GM20000 (cell line): ENCODE results near the gene PCGF3.
"Not testable (repeated sequence)": the region's sequence is repeated elsewhere in the genome, so short reads cannot be mapped to it uniquely, and the experiment has no call there.

ENCODE experiments used
- DNase-seq: peaks from one replicate; pipeline ENCODE4 v3.0.0; 2012; ENCODE audit warnings: low spot score
- TF ChIP-seq, protein P1 (sequence below): IDR thresholded peaks from 2 replicates; pipeline ENCODE4 v1.5.1; 2012; ENCODE audit warnings: mild to moderate bottlenecking, control low read depth; ENCODE audit errors: extremely low read depth, missing control alignments

Gene PCGF3

DNA sequence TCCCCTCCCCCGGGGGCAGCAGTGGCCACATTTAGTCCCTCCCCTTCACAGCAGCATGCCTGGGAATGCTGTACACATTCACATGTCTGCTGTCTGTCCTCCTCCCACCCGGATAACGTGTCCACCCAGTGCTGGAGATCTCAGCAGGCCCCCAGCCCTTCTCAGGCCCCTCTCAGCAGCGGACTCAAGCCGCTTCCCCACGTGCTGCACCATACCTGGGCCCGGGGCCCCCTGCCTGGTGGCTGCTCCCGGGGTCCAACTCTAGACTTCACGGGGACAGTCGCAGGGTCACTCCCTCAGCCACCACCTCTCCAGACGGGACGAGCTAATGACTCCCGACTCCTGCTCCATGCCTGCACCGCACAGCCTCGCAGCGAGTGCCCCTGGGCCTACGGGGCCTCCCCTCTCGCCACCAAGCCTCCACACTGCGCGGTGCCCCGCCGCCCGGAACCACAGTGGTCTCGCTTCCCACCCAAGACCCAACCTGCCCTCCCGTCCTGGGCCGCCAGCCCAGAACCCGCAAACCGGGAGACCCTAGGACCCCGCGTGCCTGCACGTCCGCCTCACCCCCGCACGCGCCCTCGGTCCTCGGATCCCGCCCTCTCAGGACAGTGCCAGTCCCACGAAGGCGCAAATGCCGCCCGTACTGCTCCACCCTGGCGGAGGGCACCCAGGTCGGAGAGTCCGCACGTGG lies 1.3 kb upstream of the PCGF3 start:
- TF ChIP-seq, protein P1, sequence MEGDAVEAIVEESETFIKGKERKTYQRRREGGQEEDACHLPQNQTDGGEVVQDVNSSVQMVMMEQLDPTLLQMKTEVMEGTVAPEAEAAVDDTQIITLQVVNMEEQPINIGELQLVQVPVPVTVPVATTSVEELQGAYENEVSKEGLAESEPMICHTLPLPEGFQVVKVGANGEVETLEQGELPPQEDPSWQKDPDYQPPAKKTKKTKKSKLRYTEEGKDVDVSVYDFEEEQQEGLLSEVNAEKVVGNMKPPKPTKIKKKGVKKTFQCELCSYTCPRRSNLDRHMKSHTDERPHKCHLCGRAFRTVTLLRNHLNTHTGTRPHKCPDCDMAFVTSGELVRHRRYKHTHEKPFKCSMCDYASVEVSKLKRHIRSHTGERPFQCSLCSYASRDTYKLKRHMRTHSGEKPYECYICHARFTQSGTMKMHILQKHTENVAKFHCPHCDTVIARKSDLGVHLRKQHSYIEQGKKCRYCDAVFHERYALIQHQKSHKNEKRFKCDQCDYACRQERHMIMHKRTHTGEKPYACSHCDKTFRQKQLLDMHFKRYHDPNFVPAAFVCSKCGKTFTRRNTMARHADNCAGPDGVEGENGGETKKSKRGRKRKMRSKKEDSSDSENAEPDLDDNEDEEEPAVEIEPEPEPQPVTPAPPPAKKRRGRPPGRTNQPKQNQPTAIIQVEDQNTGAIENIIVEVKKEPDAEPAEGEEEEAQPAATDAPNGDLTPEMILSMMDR = no peak
- no peak for DNase-seq

DNA sequence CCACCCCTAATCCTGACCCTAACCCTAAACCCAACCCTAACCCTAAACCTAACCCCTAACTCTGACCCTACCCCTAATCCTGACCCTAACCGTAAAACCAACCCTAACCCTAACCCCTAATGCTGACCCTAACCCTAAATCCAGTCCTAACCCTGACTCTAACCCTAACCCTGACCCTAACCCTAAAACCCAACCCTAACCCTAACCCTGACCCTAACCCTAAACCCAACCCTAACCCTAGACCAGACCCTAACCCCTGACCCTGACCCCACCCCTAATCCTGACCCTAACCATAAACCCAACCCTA lies 708 bp upstream of the PCGF3 start:
- no peak for DNase-seq
- TF ChIP-seq, protein P1 = no peak

DNA sequence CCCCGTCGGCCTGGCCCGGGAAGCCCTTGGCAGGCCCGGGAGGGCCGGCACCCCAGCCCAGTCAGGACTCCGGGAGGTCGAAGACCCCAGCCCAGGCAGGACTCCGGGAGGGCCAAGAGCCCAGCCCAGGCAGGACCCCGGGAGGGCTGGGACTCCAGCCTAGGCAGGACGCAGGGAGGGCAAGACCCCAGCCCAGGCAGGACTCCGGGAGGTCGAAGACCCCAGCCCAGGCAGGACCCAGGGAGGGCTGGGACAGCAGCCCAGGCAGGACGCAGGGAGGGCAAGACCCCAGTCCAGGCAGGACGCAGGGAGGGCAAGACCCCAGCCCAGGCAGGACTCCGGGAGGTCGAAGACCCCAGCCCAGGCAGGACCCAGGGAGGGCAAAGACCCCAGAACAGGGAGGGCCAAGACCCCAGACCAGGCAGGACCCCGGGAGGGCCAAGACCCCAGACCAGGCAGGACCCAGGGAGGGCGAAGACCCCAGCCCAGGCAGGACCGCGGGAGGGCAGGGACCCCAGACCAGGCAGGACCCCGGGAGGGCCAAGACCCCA lies 526 bp downstream of the PCGF3 start:
- not testable (repeated sequence) for DNase-seq

DNA sequence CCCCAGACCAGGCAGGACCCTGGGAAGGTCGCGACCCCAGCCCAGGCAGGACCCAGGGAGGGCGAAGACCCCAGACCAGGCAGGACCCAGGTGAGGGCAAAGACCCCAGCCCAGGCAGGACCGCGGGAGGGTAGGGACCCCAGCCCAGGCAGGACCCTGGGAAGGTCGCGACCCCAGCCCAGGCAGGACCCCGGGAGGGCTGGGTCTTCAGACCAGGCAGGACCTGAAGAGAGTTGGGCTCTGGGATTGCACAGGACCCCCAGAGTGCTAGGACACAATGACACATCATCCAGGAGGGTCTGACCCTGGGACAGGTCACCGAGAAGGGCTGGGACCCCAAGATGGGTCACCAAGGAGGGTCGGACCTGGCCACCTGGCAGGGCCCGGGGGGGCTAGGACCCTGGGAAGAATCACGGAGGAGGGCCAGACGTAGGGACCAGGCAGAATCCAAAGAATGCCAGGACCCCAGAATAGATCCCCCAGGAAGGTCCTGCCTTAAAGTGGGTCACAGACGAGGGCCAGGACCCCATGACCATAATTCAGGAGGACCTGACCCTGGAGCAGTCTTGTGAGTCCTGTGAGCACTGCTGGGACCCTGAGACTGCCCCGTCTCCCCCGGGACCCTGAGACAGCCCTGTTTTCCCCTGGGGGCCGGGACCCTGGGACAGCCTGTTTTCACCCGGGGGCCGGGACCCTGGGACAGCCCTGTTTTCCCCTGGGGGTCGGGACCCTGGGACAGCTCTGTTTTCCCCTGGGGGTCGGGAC lies 1.4 kb downstream of the PCGF3 start:
- no peak for DNase-seq
- TF ChIP-seq, protein P1 = no peak

DNA sequence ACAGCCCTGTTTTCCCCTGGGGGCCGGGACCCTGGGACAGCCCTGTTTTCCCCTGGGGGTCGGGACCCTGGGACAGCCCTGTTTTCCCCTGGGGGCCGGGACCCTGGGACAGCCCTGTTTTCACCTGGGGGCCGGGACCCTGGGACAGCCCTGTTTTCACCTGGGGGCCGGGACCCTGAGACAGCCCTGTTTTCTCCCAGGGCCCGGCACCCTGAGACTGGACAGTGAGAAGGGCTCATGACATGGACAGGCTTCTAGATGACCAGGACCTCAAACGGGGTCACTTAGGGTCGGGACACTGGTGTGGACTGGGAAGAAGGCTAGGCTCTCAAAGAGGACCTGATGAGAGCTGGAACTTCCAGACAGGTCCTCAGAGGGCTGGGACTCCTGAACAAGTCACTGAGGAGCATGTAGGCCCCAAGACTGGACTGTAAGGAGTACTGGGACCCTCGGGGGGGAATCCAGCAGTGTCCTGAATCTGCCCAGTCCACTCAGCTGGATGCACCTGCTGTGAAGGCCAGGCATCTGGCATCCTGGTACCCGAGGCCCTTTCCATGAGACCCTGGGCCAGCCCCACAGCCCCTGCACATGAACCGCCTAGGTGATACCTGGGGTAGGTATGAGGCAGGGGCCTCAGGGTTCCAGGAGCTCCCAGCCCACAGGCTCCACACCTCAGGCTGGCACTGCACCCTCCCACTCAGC lies 2.4 kb downstream of the PCGF3 start:
- no peak for DNase-seq
- TF ChIP-seq, protein P1 = no peak

DNA sequence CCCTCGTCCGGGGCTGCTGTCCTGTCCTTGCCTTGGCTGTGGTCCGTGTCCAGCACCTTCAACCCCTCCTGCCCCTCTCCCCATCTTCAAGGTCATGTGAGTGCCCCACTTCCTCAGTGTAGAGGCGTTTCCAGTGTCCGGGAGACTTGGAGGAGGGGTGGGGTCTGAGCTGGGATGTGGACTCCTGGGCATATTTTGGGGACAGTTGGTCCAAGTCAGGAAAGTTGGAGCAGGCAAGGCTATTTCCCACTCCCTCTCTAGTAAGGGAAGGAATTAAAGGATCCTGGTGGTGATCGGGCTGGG lies 3.0 kb downstream of the PCGF3 start:
- TF ChIP-seq, protein P1 = no peak

DNA sequence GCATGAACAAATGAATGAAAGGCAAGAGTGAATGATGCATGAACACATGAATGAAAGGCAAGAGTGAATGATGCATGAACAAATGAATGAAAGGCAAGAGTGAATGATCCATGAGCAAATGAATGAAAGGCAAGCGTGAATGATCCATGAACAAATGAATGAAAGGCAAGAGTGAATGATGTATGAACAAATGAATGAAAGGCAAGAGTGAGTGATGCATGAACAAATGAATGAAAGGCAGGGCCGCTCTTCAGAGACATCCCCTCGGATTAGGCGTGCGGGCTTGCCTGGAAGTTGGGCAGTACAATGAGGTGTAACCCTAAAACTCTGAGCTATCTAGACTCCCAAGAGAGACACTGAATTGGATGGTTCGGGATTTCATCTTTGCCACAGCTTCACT lies 3.7 kb downstream of the PCGF3 start:
- TF ChIP-seq, protein P1 = no peak
- DNase-seq = no peak

More for the DNA sequence above, 3.0 kb downstream of the PCGF3 start:
- DNase-seq = no peak

DNA sequence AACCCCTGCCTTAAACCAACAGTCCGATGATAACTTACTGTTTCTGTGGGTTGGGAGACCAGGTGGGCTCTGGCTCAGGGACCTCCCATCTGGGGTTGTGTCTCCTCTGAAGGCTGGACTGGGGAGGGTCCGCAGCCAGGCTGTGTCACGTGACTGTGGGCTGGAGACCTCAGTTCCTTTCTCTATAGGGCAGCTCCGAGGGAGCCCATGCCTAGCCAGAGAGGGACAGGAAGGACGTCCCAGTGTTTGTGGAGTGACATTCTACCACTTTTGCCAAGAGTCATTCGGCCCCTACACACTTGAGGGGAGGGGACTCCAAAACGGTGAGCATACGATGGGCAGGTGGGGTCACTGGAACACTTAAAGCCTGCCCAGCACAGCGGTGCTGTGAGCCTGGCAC lies 4.5 kb downstream of the PCGF3 start:
- TF ChIP-seq, protein P1 = no peak
- DNase-seq = no peak
